Superior temporal gyrus (tissue), 1 donor: ENCODE data around the gene SFR1.

Experiments used
- DNase-seq: peaks from one replicate; pipeline ENCODE4 v3.0.0-alpha.2; 2016; ENCODE audit errors: extremely low spot score

The SFR1 gene

GRCh38 chr10:104121485-104122224, at the start of gene SFR1:
SFR1 (plus strand) TSS chr10:104122171; CDS start chr10:104122184, 13 bp downstream.
- DNase-seq = peak; percentile 97

- no peak for DNase-seq
These were observed 49.2 kb upstream of the SFR1 start for GRCh38 chr10:104072786-104073185.

GRCh38 chr10:104074505-104074904, 47.5 kb upstream of the SFR1 start:
- no peak for DNase-seq

- DNase-seq = peak; percentile 87
These were observed 45.2 kb upstream of the SFR1 start for GRCh38 chr10:104076743-104077160.

GRCh38 chr10:104077247-104077646, 44.7 kb upstream of the SFR1 start:
- no peak for DNase-seq

- DNase-seq = no peak
These were observed 44.3 kb upstream of the SFR1 start for GRCh38 chr10:104077663-104078151.

- DNase-seq = peak; percentile 25
These were observed 41.2 kb upstream of the SFR1 start for GRCh38 chr10:104080762-104081161.

GRCh38 chr10:104081998-104082397, 40.0 kb upstream of the SFR1 start:
- no peak for DNase-seq

GRCh38 chr10:104084482-104085142, 37.4 kb upstream of the SFR1 start:
- DNase-seq = no peak

GRCh38 chr10:104085801-104086400, 36.1 kb upstream of the SFR1 start, which contains the start of gene COL17A1:
COL17A1 (minus strand) TSS chr10:104085880; CDS start chr10:104080673, 5,207 bp downstream.
- DNase-seq = no peak

- DNase-seq = no peak
These were observed 33.7 kb upstream of the SFR1 start for GRCh38 chr10:104088239-104088638.

- DNase-seq = no peak
These were observed 32.4 kb upstream of the SFR1 start for GRCh38 chr10:104089621-104090020.

- no peak for DNase-seq
These were observed 31.4 kb upstream of the SFR1 start for GRCh38 chr10:104090611-104091010.

- no peak for DNase-seq
These were observed 29.2 kb upstream of the SFR1 start for GRCh38 chr10:104092749-104093148.

- DNase-seq = no peak
These were observed 25.3 kb upstream of the SFR1 start for GRCh38 chr10:104096692-104097091.

GRCh38 chr10:104098358-104098925, 23.5 kb upstream of the SFR1 start:
- no peak for DNase-seq

- no peak for DNase-seq
These were observed 22.7 kb upstream of the SFR1 start for GRCh38 chr10:104099269-104099668.

- DNase-seq = no peak
These were observed 22.0 kb upstream of the SFR1 start for GRCh38 chr10:104099941-104100340.

- no peak for DNase-seq
These were observed 21.2 kb upstream of the SFR1 start for GRCh38 chr10:104100795-104101194.

- no peak for DNase-seq
These were observed 20.1 kb upstream of the SFR1 start for GRCh38 chr10:104101902-104102301.

GRCh38 chr10:104103956-104104355, 18.0 kb upstream of the SFR1 start:
- no peak for DNase-seq

GRCh38 chr10:104104418-104104817, 17.6 kb upstream of the SFR1 start:
- no peak for DNase-seq
